Measurements from ENCODE around the gene RNASEL.

DNA sequence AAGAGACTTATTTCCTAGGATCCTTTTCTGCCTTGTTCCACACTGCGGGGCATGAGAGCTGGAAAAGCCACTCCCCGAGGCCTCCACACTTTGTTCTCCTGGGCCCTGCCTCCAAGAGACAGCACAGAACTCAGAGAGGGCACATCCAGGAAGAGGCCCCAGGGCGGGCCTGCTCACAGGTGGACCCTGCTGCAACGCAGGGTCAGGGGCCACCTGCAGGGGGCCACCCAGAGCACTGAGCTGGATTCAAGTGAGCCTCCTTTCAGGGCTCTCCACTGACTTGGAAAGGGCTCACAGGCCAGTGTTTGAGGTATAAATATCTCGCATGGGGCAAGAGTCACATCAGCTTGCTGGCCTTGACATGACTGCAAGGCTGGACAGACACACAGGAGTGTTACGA, 10.3 kb upstream of the RNASEL start:
- TF ChIP-seq SIN3A (IDR thresholded peaks at IDR 0.05; ENCODE audit: borderline replicate concordance, insufficient read depth, low read length) (no peak), REST (IDR thresholded peaks at IDR 0.05; ENCODE audit: insufficient read depth in 1 of 2, low read depth in 2 of 2, low read length in 2 of 2) (no peak)
